ENCODE results near the gene B4GALT5. TPM values are rescaled to one million over a fixed set of nuclear protein-coding genes. Genes with fewer than 3 reads are reported as not detected.
"Not testable (repeated sequence)": the region's sequence is repeated elsewhere in the genome, so short reads cannot be mapped to it uniquely, and the experiment has no call there.

The B4GALT5 gene
- total and polyA plus RNA-seq, 4 experiments from 2014 or later, result 0.43 to 6.2 (median 4.0) TPM

DNA sequence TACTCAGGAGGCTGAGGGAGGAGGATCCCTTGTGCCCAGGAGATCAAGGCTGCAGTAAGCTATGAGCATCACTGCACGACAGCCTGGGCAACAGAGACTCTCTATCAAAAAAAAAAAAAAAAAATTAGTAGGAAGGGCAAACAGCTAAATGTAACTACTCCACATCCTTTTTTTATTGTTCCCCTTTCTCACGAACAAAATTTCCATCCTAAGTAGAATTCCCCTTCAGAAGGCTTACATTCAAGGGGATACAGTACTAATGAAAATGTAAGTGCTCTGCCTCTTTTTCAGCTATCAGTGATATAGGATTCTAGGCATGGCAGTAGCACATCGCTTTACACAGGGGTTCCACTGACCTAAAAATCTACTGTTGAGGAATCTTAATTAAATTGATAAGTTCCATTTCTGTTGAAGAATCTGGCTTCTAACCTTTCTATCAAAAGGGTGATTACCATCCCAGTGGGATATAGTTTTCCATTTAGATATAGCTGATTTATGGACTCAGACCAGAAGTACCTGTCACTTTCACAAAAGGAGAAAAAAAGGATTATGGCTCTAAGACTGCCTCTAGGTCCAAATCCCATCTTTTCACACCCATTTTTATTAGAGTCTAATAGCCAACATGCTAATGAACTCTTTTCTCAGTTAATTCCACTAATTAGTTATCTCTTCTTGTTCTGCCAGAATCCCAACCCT is 2.6 kb downstream of the B4GALT5 start:
- Mint-ChIP-seq H3K27ac (peak overlapping the region in 6 of 7 donors; percentile 24 to 76 (median 56)), H3K4me3 (peak overlapping the region; percentile 32 to 90 (median 79)), H3K27me3 (no peaks in the 10 kb centered on the region), H3K36me3 (peaks cover 0 to 3% of the 10 kb centered on the region in 2 donors), H3K9me3 (no peaks in the 10 kb centered on the region), H3K4me1 (peaks cover 39 to 73% (median 59%) of the 10 kb centered on the region in 4 donors)
- ChIA-PET POLR2A (ENCODE audit: partially characterized antibody) (interaction anchor here (0.6 to 1.7 kb wide), 4 partner anchors 22 to 68 kb away, joined by 3 to 5 read pairs (median 4); no protein-coding TSS in a partner anchor), CTCF (ENCODE audit: partially characterized antibody) (interaction anchor here (0.7 to 2.0 kb wide), 4 partner anchors 17 to 32 kb away, joined by 3 to 6 read pairs (median 4); no protein-coding TSS in a partner anchor)
- no peak for DNase-seq
- Histone ChIP-seq H3K27ac (ENCODE audit: low read depth, low read length) (no peak overlapping the region), H3K36me3 (ENCODE audit: insufficient read depth, low read length) (no peaks in the 10 kb centered on the region), H3K9me3 (ENCODE audit: control insufficient read depth in 1 of 2, low read length in 2 of 2) (no peaks in the 10 kb centered on the region), H3K4me1 (ENCODE audit: insufficient read depth, low read length) (peaks cover 52% of the 10 kb centered on the region), H3K4me3 (ENCODE audit: low read length in 2 of 2) (no peak overlapping the region), H3K27me3 (ENCODE audit: insufficient read depth, low read length) (no peaks in the 10 kb centered on the region)
- intact Hi-C loops (cut with micrococcal nuclease), result loop anchor here (5.0 to 10.0 kb wide), 3 partner anchors 34 to 226 kb away; partner anchors contain the start of genes RNF114 and SPATA2

DNA sequence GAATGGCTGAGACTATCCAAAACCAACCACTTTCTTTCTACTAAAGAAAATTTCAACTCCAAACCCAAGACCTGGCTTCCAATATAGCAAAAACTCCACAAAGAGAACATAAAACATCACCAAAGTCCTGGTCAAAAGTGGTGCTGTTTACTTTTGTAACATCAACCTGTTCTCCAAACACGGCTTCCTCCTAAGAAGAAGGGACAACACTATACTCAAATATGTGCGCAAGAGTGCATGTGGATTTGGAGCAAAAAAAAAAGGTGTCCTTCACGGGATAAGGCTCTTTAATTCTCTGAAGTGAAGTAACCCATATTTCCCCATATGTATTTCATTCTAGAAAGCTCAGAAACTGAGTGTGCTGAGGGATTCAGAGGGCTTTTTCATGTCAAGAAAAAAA is 6.6 kb downstream of the B4GALT5 start:
- ChIA-PET CTCF (ENCODE audit: partially characterized antibody) (no interaction called here), POLR2A (ENCODE audit: partially characterized antibody) (no interaction called here)
- no peak overlapping the region for H3K27ac ChIP-seq (ENCODE audit: low read depth, low read length)
- H3K4me3 ChIP-seq (ENCODE audit: low read length in 2 of 2), result no peak overlapping the region
- Mint-ChIP-seq H3K9me3 (no peaks in the 10 kb centered on the region), H3K36me3 (peaks cover 0 to 1% of the 10 kb centered on the region in 2 donors), H3K4me3 (peak overlapping the region in 1 of 8 donors; percentile 16), H3K27ac (peak overlapping the region in 4 of 7 donors; percentile 4 to 81 (median 61)), H3K27me3 (no peaks in the 10 kb centered on the region), H3K4me1 (peaks cover 41 to 69% (median 53%) of the 10 kb centered on the region in 4 donors)
- DNase-seq, result no peak
- intact Hi-C loops (cut with micrococcal nuclease), result no loop called here
- H3K9me3 ChIP-seq (ENCODE audit: control insufficient read depth in 1 of 2, low read length in 2 of 2), result no peaks in the 10 kb centered on the region
- no peaks in the 10 kb centered on the region for H3K36me3 ChIP-seq (ENCODE audit: insufficient read depth, low read length)
- H3K4me1 ChIP-seq (ENCODE audit: insufficient read depth, low read length), result peaks cover 44% of the 10 kb centered on the region
- no peaks in the 10 kb centered on the region for H3K27me3 ChIP-seq (ENCODE audit: insufficient read depth, low read length)

DNA sequence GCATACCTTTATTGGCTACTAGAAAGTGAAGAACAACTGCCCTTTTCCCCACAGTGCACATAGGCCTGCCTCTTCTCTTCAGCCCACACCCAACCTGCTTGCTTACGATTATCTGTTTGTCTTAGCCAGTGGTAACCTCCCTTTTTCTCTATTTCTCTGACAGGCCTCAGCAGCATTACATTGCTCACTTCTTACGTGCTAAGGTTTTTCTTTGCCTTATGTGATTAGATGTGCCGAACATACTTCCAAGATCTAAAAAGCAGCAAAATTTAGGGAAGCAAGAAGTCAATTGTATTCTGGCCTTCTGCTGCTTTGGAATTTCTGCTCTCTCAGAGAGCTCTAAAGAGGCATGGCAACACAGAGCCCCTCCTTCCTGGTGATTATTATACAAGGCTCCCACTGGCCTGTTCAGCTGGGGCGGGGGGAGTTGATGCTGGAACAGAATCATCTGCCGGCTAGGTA is 7.0 kb downstream of the B4GALT5 start:
- Mint-ChIP-seq H3K9me3 (no peaks in the 10 kb centered on the region), H3K4me1 (peaks cover 40 to 69% (median 51%) of the 10 kb centered on the region in 4 donors), H3K4me3 (peak overlapping the region in 2 of 8 donors; percentile 16 to 32), H3K27ac (peak overlapping the region in 5 of 7 donors; percentile 4 to 81 (median 57)), H3K36me3 (peaks cover 0 to 4% of the 10 kb centered on the region in 2 donors), H3K27me3 (no peaks in the 10 kb centered on the region)
- H3K4me3 ChIP-seq (ENCODE audit: low read length in 2 of 2), result no peak overlapping the region
- no peaks in the 10 kb centered on the region for H3K9me3 ChIP-seq (ENCODE audit: control insufficient read depth in 1 of 2, low read length in 2 of 2)
- no peak overlapping the region for H3K27ac ChIP-seq (ENCODE audit: low read depth, low read length)
- ChIA-PET POLR2A (ENCODE audit: partially characterized antibody) (interaction anchor here (0.6 kb wide), 1 partner anchor 943 kb away, joined by 3 read pairs; no protein-coding TSS in a partner anchor), CTCF (ENCODE audit: partially characterized antibody) (no interaction called here)
- no peaks in the 10 kb centered on the region for H3K36me3 ChIP-seq (ENCODE audit: insufficient read depth, low read length)
- DNase-seq, result no peak
- H3K27me3 ChIP-seq (ENCODE audit: insufficient read depth, low read length), result no peaks in the 10 kb centered on the region
- peaks cover 40% of the 10 kb centered on the region for H3K4me1 ChIP-seq (ENCODE audit: insufficient read depth, low read length)
- intact Hi-C loops (cut with micrococcal nuclease), result no loop called here

DNA sequence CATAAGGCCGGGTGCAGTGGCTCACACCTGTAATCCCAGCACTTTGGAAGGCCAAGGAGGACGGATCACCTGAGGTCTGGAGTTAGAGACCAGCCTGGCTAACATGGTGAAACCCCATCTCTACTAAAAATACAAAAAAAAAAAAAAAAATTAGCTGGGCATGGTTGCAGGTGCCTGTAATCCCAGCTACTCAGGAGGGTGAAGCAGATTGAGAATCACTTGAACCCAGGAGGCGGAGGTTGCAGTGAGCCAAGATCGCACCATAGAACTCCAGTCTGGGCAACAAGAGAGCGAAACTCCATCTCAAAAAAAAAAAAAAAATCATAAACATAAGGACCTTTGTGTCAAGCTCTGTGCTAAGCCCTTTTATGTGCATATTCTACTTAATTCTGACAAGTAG is 7.8 kb downstream of the B4GALT5 start:
- H3K27me3 ChIP-seq (ENCODE audit: insufficient read depth, low read length); H3K36me3 Mint-ChIP-seq; H3K9me3 Mint-ChIP-seq; intact Hi-C loops (cut with micrococcal nuclease); CTCF ChIA-PET (ENCODE audit: partially characterized antibody); H3K9me3 ChIP-seq (ENCODE audit: control insufficient read depth in 1 of 2, low read length in 2 of 2); DNase-seq; H3K27ac ChIP-seq (ENCODE audit: low read depth, low read length); H3K27me3 Mint-ChIP-seq; H3K36me3 ChIP-seq (ENCODE audit: insufficient read depth, low read length); H3K4me3 ChIP-seq (ENCODE audit: low read length in 2 of 2): not testable (repeated sequence)
- Mint-ChIP-seq H3K27ac (peak overlapping the region in 3 of 7 donors; percentile 69 to 93 (median 75)), H3K4me1 (peaks cover 35 to 69% (median 51%) of the 10 kb centered on the region in 4 donors), H3K4me3 (peak overlapping the region in 1 of 8 donors; percentile 27)
- peaks cover 38% of the 10 kb centered on the region for H3K4me1 ChIP-seq (ENCODE audit: insufficient read depth, low read length)
- POLR2A ChIA-PET (ENCODE audit: partially characterized antibody), result interaction anchor here (0.6 kb wide), 1 partner anchor 942 kb away, joined by 3 read pairs; no protein-coding TSS in a partner anchor

DNA sequence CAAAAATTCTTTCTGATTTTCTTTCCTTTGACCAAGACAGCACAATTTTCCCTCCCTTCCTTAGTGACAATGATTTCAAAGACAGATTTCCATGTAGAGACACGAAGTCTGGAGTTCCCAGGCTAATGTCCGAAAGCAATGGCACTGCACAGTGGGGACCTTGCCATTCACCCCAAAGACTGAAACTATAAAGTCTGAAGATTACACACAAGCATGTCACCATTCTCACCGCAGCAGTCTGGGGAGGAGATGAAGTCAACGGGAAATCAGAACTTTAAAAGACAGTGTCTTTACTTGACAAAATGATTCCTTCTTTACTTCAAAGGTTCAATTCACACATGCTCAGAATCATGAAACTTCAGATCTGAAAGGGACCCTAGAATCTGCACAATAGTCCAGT is 8.3 kb downstream of the B4GALT5 start:
- no peaks in the 10 kb centered on the region for H3K9me3 Mint-ChIP-seq
- H3K27ac ChIP-seq (ENCODE audit: low read depth, low read length), result no peak overlapping the region
- H3K4me3 Mint-ChIP-seq, result peak overlapping the region in 6 of 8 donors; percentile 26 to 88 (median 60)
- ChIA-PET CTCF (ENCODE audit: partially characterized antibody) (no interaction called here), POLR2A (ENCODE audit: partially characterized antibody) (no interaction called here)
- no peaks in the 10 kb centered on the region for H3K9me3 ChIP-seq (ENCODE audit: control insufficient read depth in 1 of 2, low read length in 2 of 2)
- H3K36me3 ChIP-seq (ENCODE audit: insufficient read depth, low read length), result no peaks in the 10 kb centered on the region
- no peaks in the 10 kb centered on the region for H3K27me3 ChIP-seq (ENCODE audit: insufficient read depth, low read length)
- DNase-seq, result no peak
- no peaks in the 10 kb centered on the region for H3K27me3 Mint-ChIP-seq
- H3K27ac Mint-ChIP-seq, result peak overlapping the region in 6 of 7 donors; percentile 45 to 93 (median 68)
- H3K4me1 Mint-ChIP-seq, result peaks cover 33 to 69% (median 48%) of the 10 kb centered on the region in 4 donors
- H3K4me3 ChIP-seq (ENCODE audit: low read length in 2 of 2), result no peak overlapping the region
- intact Hi-C loops (cut with micrococcal nuclease), result no loop called here
- peaks cover 0 to 4% of the 10 kb centered on the region in 2 donors for H3K36me3 Mint-ChIP-seq
- H3K4me1 ChIP-seq (ENCODE audit: insufficient read depth, low read length), result peaks cover 37% of the 10 kb centered on the region

DNA sequence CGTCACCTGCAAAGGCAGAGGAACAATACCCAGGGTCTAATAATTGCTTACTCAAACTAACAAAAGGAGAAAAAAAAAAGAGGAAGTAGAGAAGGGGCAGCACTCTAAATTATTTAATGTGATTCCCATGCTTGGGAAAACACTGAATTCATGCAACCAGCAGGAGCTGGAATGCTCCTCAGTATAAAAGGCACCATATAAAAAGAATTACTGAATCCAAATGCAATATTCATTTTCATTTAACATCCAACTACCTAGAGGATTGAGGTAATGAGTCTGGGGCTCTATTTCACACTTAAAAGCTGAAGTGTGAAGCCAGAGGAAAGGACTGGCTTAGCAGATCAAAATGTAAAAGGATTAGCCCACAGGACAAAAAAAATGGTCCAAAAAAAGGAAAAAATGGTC is 8.7 kb downstream of the B4GALT5 start:
- POLR2A ChIA-PET (ENCODE audit: partially characterized antibody), result no interaction called here
- Histone ChIP-seq H3K27me3 (ENCODE audit: insufficient read depth, low read length) (no peaks in the 10 kb centered on the region), H3K36me3 (ENCODE audit: insufficient read depth, low read length) (no peaks in the 10 kb centered on the region), H3K9me3 (ENCODE audit: control insufficient read depth in 1 of 2, low read length in 2 of 2) (no peaks in the 10 kb centered on the region), H3K27ac (ENCODE audit: low read depth, low read length) (no peak overlapping the region), H3K4me1 (ENCODE audit: insufficient read depth, low read length) (peaks cover 36% of the 10 kb centered on the region), H3K4me3 (ENCODE audit: low read length in 2 of 2) (no peak overlapping the region)
- Mint-ChIP-seq H3K4me1 (peaks cover 32 to 68% (median 47%) of the 10 kb centered on the region in 4 donors), H3K27ac (peak overlapping the region in 5 of 7 donors; percentile 32 to 92 (median 67)), H3K27me3 (no peaks in the 10 kb centered on the region), H3K36me3 (peaks cover 0 to 4% of the 10 kb centered on the region in 2 donors), H3K4me3 (peak overlapping the region in 5 of 8 donors; percentile 11 to 88 (median 43)), H3K9me3 (no peaks in the 10 kb centered on the region)
- CTCF ChIA-PET (ENCODE audit: partially characterized antibody), result no interaction called here
- intact Hi-C loops (cut with micrococcal nuclease), result no loop called here
- DNase-seq, result no peak

DNA sequence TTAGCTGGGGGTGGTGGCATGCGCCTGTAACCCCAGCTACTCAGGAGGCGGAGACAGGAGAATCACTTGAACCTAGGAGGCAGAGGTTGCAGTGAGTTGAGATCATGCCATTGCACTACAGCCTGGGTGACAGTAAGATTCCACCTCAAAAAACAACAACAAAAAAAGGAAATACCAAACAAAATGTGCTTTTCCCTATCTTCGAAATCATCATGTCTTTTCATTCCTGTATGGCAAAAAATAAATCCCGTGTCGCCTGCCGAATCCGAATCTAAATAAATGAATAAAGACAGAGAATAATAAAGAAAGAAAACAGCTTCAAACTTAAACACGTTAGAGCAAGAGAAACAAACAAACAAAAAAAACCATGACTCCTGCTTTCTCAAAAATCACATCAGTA is 11.8 kb downstream of the B4GALT5 start:
- H3K27me3 ChIP-seq (ENCODE audit: insufficient read depth, low read length), result no peaks in the 10 kb centered on the region
- ChIA-PET CTCF (ENCODE audit: partially characterized antibody) (no interaction called here), POLR2A (ENCODE audit: partially characterized antibody) (interaction anchor here (1.2 kb wide), 1 partner anchor 12 kb away, joined by 3 read pairs; the partner anchor contains the start of gene B4GALT5)
- H3K27ac Mint-ChIP-seq, result peak overlapping the region in 4 of 7 donors; percentile 10 to 51 (median 40)
- H3K4me3 Mint-ChIP-seq, result peak overlapping the region in 1 of 8 donors; percentile 57
- H3K27me3 Mint-ChIP-seq, result no peaks in the 10 kb centered on the region
- no peaks in the 10 kb centered on the region for H3K36me3 ChIP-seq (ENCODE audit: insufficient read depth, low read length)
- no peak overlapping the region for H3K4me3 ChIP-seq (ENCODE audit: low read length in 2 of 2)
- intact Hi-C loops (cut with micrococcal nuclease), result no loop called here
- no peak overlapping the region for H3K27ac ChIP-seq (ENCODE audit: low read depth, low read length)
- H3K4me1 ChIP-seq (ENCODE audit: insufficient read depth, low read length), result peaks cover 46% of the 10 kb centered on the region
- H3K4me1 Mint-ChIP-seq, result peaks cover 36 to 68% (median 53%) of the 10 kb centered on the region in 4 donors
- no peak for DNase-seq
- no peaks in the 10 kb centered on the region for H3K9me3 ChIP-seq (ENCODE audit: control insufficient read depth in 1 of 2, low read length in 2 of 2)
- H3K36me3 Mint-ChIP-seq, result peaks cover 0 to 4% of the 10 kb centered on the region in 2 donors
- no peaks in the 10 kb centered on the region for H3K9me3 Mint-ChIP-seq
